ENCODE data around the gene DISP3. TPM values are rescaled to one million over a fixed set of nuclear protein-coding genes. Genes with fewer than 3 reads are reported as not detected.

Gene DISP3
- total and polyA plus RNA-seq, 2 experiments from 2014 or later: 0.10 TPM; not detected in 1

DNA sequence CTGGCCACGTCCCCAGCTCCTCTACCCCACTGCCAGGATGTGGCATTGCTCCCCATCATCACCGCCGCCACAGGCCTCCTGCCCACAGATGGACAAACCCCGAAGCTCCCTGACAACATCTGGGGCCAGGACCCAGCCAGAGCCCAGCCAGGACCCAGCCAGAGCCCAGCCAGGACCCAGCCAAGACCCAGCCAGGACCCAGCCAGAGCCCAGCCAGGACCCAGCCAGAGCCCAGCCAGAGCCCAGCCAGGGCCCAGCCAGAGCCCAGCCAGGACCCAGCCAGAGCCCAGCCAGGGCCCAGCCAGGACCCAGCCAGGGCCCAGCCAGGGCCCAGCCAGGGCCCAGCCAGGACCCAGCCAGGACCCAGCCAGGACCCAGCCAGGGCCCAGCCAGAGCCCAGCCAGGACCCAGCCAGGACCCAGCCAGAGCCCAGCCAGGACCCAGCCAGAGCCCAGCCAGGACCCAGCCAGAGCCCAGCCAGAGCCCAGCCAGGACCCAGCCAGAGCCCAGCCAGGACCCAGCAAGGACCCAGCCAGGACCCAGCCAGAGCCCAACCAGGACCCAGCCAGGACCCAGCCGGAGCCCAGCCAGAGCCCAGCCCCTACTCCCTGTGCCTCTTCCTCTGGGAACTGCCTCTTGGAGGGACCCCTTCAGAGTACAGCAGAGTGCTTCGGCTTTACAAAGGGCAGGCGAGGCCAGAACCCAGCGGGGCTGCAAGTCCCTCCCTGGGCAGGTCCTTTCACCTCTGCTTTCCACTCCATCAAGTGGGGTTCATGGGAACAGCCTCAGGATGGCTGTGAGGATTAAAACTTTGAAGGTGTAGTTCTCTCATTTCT lies 43.7 kb downstream of the DISP3 start:
- no peak for DNase-seq (ENCODE audit: low spot score)
- Histone ChIP-seq H3K4me2 (no peak overlapping the region), H3K9me2 (replicated peaks; ENCODE audit: insufficient read depth) (no peaks in the 10 kb centered on the region), H4K20me1 (ENCODE audit: insufficient read depth, poor library complexity, severe bottlenecking) (no peaks in the 10 kb centered on the region), H3K27me3 (no peaks in the 10 kb centered on the region), H3K4me3 (no peak overlapping the region), H2AFZ (no peak overlapping the region), H3K79me2 (no peaks in the 10 kb centered on the region), H3K27ac (no peak overlapping the region), H3K4me1 (ENCODE audit: insufficient read depth) (no peaks in the 10 kb centered on the region), H3K9me3 (ENCODE audit: low read depth) (no peaks in the 10 kb centered on the region), H3K36me3 (replicated peaks; ENCODE audit: insufficient read depth, low read depth) (no peaks in the 10 kb centered on the region)
- WGBS (ENCODE audit: low lambda C conversion rate, missing lambda C conversion rate): 83% methylated on average over 8 of the region's 8 CpGs
- no peak for TF ChIP-seq EZH2 (IDR thresholded peaks at IDR 0.05; ENCODE audit: borderline replicate concordance)
- no peak for TF ChIP-seq EZH2phosphoT487 (IDR thresholded peaks at IDR 0.05; ENCODE audit: low read depth, severe bottlenecking, unreplicated experiment)
- TF ChIP-seq CTCF (IDR thresholded peaks at IDR 0.05; ENCODE audit: poor library complexity): no peak

DNA sequence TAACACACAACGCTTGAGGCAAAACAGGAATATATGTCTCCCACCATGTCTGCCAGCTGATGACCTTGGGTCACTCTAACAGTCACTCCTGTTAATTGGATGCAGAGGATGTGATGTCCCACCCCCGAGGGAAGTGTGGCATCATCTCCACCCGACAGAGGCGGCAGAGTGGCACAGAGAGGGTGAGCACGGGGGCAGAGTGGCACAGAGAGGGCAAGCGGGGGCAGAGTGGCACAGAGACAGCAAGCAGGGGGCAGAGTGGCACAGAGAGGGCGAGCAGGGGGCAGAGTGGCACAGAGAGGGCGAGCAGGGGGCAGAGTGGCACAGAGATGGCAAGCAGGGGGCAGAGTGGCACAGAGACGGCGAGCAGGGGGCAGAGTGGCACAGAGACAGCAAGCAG lies 44.3 kb downstream of the DISP3 start:
- Histone ChIP-seq H3K4me1 (ENCODE audit: insufficient read depth) (no peaks in the 10 kb centered on the region), H3K9me2 (replicated peaks; ENCODE audit: insufficient read depth) (no peaks in the 10 kb centered on the region), H3K27ac (no peak overlapping the region), H3K4me3 (no peak overlapping the region), H3K36me3 (replicated peaks; ENCODE audit: insufficient read depth, low read depth) (no peaks in the 10 kb centered on the region), H3K4me2 (no peak overlapping the region), H3K27me3 (no peaks in the 10 kb centered on the region), H4K20me1 (ENCODE audit: insufficient read depth, poor library complexity, severe bottlenecking) (no peaks in the 10 kb centered on the region), H3K9me3 (ENCODE audit: low read depth) (no peaks in the 10 kb centered on the region), H3K79me2 (no peaks in the 10 kb centered on the region), H2AFZ (no peak overlapping the region)
- DNase-seq (ENCODE audit: low spot score): no peak
- TF ChIP-seq EZH2phosphoT487 (IDR thresholded peaks at IDR 0.05; ENCODE audit: low read depth, severe bottlenecking, unreplicated experiment): no peak
- TF ChIP-seq CTCF (IDR thresholded peaks at IDR 0.05; ENCODE audit: poor library complexity): no peak
- no peak for TF ChIP-seq EZH2 (IDR thresholded peaks at IDR 0.05; ENCODE audit: borderline replicate concordance)
- 80% methylated on average over 9 of the region's 10 CpGs for WGBS (ENCODE audit: low lambda C conversion rate, missing lambda C conversion rate)

DNA sequence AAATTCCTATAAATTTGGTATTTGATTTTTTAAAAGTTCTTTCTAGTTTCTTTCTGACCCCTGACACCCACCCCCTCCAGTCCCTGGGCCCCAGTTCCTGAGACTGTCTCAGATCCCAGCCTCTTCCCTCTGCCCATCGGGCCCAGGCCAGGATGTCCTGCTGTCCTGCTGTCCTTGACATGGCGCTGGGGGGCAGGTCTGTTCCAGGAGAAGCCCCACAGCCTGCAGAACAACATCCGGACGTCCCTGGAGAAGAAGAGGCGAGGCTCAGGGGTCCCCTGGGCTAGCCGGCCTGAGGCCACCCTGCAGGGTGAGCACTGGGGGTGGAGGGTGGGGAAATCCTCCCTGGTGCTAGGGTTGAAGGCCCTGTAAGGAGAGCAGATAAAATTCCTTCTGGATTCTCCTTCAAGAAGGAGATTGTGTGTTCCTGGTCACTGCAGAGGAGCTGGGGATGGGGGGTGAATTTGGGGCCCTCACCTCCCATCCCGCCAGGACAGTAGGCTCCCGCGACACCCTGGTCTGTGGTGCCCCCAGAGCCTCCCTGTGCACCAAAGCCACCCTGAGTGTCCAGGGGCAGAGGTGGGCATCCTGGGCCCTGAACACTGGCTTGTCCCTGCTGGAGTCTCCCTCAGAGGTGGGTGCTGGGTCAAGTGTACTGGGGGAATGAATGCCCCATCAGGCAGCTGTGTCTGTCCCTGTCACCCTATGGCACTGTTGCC lies 45.0 kb downstream of the DISP3 start:
- no peaks in the 10 kb centered on the region for H3K4me1 ChIP-seq (ENCODE audit: insufficient read depth)
- TF ChIP-seq EZH2phosphoT487 (IDR thresholded peaks at IDR 0.05; ENCODE audit: low read depth, severe bottlenecking, unreplicated experiment) (no peak), EZH2 (IDR thresholded peaks at IDR 0.05; ENCODE audit: borderline replicate concordance) (no peak), CTCF (IDR thresholded peaks at IDR 0.05; ENCODE audit: poor library complexity) (no peak)
- no peaks in the 10 kb centered on the region for H3K27me3 ChIP-seq
- H3K36me3 ChIP-seq (replicated peaks; ENCODE audit: insufficient read depth, low read depth): no peaks in the 10 kb centered on the region
- H3K27ac ChIP-seq: no peak overlapping the region
- H3K9me3 ChIP-seq (ENCODE audit: low read depth): no peaks in the 10 kb centered on the region
- no peak overlapping the region for H2AFZ ChIP-seq
- no peak for DNase-seq (ENCODE audit: low spot score)
- H3K4me3 ChIP-seq: no peak overlapping the region
- WGBS (ENCODE audit: low lambda C conversion rate, missing lambda C conversion rate): 80% methylated on average over 9 of the region's 9 CpGs
- H4K20me1 ChIP-seq (ENCODE audit: insufficient read depth, poor library complexity, severe bottlenecking): no peaks in the 10 kb centered on the region
- no peaks in the 10 kb centered on the region for H3K79me2 ChIP-seq
- H3K4me2 ChIP-seq: no peak overlapping the region
- H3K9me2 ChIP-seq (replicated peaks; ENCODE audit: insufficient read depth): no peaks in the 10 kb centered on the region

All from hepatocyte (in vitro differentiated cells).